Immature natural killer cell (primary cell): ENCODE measurements around the gene CDK12. TPM values are rescaled to one million over a fixed set of nuclear protein-coding genes. Genes with fewer than 3 reads are reported as not detected.
"Not testable (repeated sequence)": the region's sequence is repeated elsewhere in the genome, so short reads cannot be mapped to it uniquely, and the experiment has no call there.

ENCODE experiments used
- DNase-seq, 3 donors: peaks; one replicate each; pipeline ENCODE4 v3.0.0; 2022; ENCODE audit warnings: mixed read lengths in 1 of 3
- H3K27ac Mint-ChIP-seq, 6 donors: one replicate each; pipeline ENCODE4 v1.8.0; 2020; ENCODE audit warnings: mixed read lengths in 6 of 6, mild to moderate bottlenecking in 5 of 6, inconsistent platforms in 4 of 6, moderate library complexity in 3 of 6
- H3K27me3 Mint-ChIP-seq, 3 donors: one replicate each; pipeline ENCODE4 v1.8.0; 2020 to 2021; ENCODE audit warnings: low read depth in 3 of 3, mild to moderate bottlenecking in 3 of 3, mixed read lengths in 3 of 3, moderate library complexity in 3 of 3, inconsistent platforms in 1 of 3
- H3K36me3 Mint-ChIP-seq, 3 donors: one replicate each; pipeline ENCODE4 v1.8.0; 2020; ENCODE audit warnings: mixed read lengths in 3 of 3, inconsistent platforms in 2 of 3, mild to moderate bottlenecking in 2 of 3
- H3K4me1 Mint-ChIP-seq, 2 donors: one replicate each; pipeline ENCODE4 v1.8.0; 2020; ENCODE audit warnings: inconsistent platforms in 2 of 2, mild to moderate bottlenecking in 2 of 2, mixed read lengths in 2 of 2, moderate library complexity in 1 of 2
- H3K4me3 Mint-ChIP-seq, 5 donors: one replicate each; pipeline ENCODE4 v1.8.0; 2020; ENCODE audit warnings: mild to moderate bottlenecking in 5 of 5, mixed read lengths in 5 of 5, inconsistent platforms in 3 of 5, moderate library complexity in 3 of 5
- H3K9me3 Mint-ChIP-seq, 6 donors: one replicate each; pipeline ENCODE4 v1.8.0; 2020; ENCODE audit warnings: mild to moderate bottlenecking in 6 of 6, mixed read lengths in 6 of 6, inconsistent platforms in 4 of 6, moderate library complexity in 3 of 6
- polyA plus RNA-seq, 3 donors: library from polyadenylated mRNA; unstranded; fragments of 300-500 nt; fragmentation: Illumina TruSeq; gene quantifications; one replicate each; pipeline ENCODE4 v1.2.3, GENCODE V29; 2021

The CDK12 gene
- polyA plus RNA-seq, result 1 to 10 TPM in 2 of 3 donors, under 1 TPM in 1; 0.12 to 5.9 (median 1.7) TPM

GRCh38 chr17:39461113-39461925, at the start of gene CDK12:
Gene CDK12 (plus strand): TSS chr17:39461486. CDS start chr17:39462072, 586 bp downstream.
- peak; percentile 94 to 96 (median 96) for DNase-seq
- H3K27ac Mint-ChIP-seq, result peak within 1 kb of the TSS; percentile 95 to 99 (median 96)
- H3K9me3 Mint-ChIP-seq, result no peaks in the 10 kb centered on the region
- peak within 1 kb of the TSS; percentile 93 to 97 (median 94) for H3K4me3 Mint-ChIP-seq
- H3K36me3 Mint-ChIP-seq, result no peaks in the 10 kb centered on the region
- H3K27me3 Mint-ChIP-seq, result peaks cover 6 to 23% (median 13%) of the 10 kb centered on the region in 3 donors
- H3K4me1 Mint-ChIP-seq, result peaks cover 50 to 51% of the 10 kb centered on the region in 2 donors

GRCh38 chr17:39416141-39416540, 45.1 kb upstream of the CDK12 start:
- H3K27ac Mint-ChIP-seq, result no peak overlapping the region
- H3K4me3 Mint-ChIP-seq, result no peak overlapping the region
- H3K36me3 Mint-ChIP-seq, result peaks cover 5 to 25% (median 15%) of the 10 kb centered on the region in 3 donors
- DNase-seq, result no peak
- no peaks in the 10 kb centered on the region for H3K4me1 Mint-ChIP-seq
- no peaks in the 10 kb centered on the region for H3K9me3 Mint-ChIP-seq
- H3K27me3 Mint-ChIP-seq, result no peaks in the 10 kb centered on the region

GRCh38 chr17:39429600-39429999, 31.7 kb upstream of the CDK12 start:
- Mint-ChIP-seq H3K9me3 (no peaks in the 10 kb centered on the region), H3K4me3 (no peak overlapping the region), H3K27me3 (no peaks in the 10 kb centered on the region), H3K4me1 (peaks cover 0 to 6% of the 10 kb centered on the region in 2 donors), H3K27ac (no peak overlapping the region), H3K36me3 (peaks cover 13 to 28% (median 19%) of the 10 kb centered on the region in 3 donors)
- DNase-seq, result no peak

- not testable (repeated sequence) for H3K27ac Mint-ChIP-seq, H3K9me3 Mint-ChIP-seq, H3K4me3 Mint-ChIP-seq, DNase-seq, H3K27me3 Mint-ChIP-seq
- Mint-ChIP-seq H3K36me3 (peaks cover 19 to 41% (median 32%) of the 10 kb centered on the region in 3 donors), H3K4me1 (peaks cover 0 to 15% of the 10 kb centered on the region in 2 donors)
These were observed 21.4 kb upstream of the CDK12 start for GRCh38 chr17:39439868-39440267.

DNA sequence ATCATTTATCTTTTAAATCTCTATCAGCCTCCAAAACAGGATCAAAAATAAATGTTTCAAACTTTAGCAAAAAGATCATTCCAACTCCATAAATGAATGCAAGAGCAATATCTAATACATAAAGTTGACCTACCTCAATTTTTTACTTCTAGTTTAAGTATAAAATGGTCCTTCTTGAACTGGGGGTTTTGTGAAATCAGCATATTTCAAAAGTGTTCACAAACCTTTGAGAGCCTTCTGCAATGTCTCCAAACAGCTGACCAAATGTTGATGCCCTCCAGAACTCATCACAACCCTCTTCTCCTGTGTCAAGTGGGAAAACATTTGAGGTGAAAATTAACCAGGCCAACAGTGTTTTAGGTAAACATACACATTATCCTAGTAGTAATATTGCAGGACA, 18.0 kb upstream of the CDK12 start:
- H3K36me3 Mint-ChIP-seq, result peaks cover 19 to 42% (median 36%) of the 10 kb centered on the region in 3 donors

DNA sequence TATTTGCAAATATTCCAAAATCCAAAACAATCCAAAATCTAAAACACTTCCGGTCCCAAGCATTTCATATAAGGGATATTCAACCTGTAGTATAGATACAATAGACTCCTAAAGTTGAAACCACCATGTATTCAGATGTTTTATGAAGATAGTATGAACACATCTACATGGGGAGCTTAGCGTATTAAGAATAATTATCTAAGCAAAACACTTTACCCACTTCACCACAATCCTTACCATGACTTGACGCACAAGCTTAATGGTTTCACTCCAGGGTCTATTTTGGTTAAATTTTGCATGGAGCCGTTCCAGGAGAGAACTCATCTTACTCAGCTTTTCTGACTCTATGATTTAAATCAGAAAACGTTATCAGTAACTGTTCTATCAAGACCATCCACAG, 13.7 kb upstream of the CDK12 start:
- Mint-ChIP-seq H3K36me3 (peaks cover 8 to 15% (median 15%) of the 10 kb centered on the region in 3 donors), H3K9me3 (no peaks in the 10 kb centered on the region), H3K4me1 (peaks cover 19 to 35% of the 10 kb centered on the region in 2 donors), H3K4me3 (no peak overlapping the region), H3K27me3 (peaks cover 2 to 5% (median 4%) of the 10 kb centered on the region in 3 donors), H3K27ac (no peak overlapping the region)
- no peak for DNase-seq

More for the DNA sequence above, 18.0 kb upstream of the CDK12 start:
- Mint-ChIP-seq H3K27me3 (no peaks in the 10 kb centered on the region), H3K4me1 (peaks cover 1 to 23% of the 10 kb centered on the region in 2 donors), H3K4me3 (no peak overlapping the region), H3K9me3 (no peaks in the 10 kb centered on the region), H3K27ac (no peak overlapping the region)
- no peak for DNase-seq

DNA sequence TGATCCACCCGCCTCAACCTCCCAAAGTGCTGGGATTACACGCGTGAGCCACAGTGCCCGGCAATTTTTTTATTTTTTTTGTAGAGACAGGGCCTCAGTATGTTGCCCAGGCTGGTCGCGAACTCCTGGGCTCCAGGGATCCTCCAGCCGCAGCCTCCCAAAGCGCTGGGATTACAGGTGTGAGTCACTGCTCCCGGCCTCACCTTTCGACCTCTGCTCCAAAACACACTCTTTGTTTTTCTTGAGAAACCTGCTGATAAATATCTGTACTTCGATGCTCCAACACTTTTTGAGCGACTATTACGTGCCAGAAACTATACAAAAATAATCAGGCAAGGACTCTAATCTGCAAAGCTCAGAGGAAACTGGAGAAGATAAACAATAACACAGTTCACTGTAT, 11.2 kb upstream of the CDK12 start:
- peak overlapping the region; percentile 95 to 98 (median 97) for H3K27ac Mint-ChIP-seq
- H3K36me3 Mint-ChIP-seq, result peaks cover 0 to 5% (median 4%) of the 10 kb centered on the region in 3 donors
- H3K4me3 Mint-ChIP-seq, result peak overlapping the region; percentile 93 to 98 (median 97)
- no peaks in the 10 kb centered on the region for H3K9me3 Mint-ChIP-seq
- no peak for DNase-seq
- peaks cover 4 to 5% (median 5%) of the 10 kb centered on the region in 3 donors for H3K27me3 Mint-ChIP-seq
- peaks cover 19 to 27% of the 10 kb centered on the region in 2 donors for H3K4me1 Mint-ChIP-seq

DNA sequence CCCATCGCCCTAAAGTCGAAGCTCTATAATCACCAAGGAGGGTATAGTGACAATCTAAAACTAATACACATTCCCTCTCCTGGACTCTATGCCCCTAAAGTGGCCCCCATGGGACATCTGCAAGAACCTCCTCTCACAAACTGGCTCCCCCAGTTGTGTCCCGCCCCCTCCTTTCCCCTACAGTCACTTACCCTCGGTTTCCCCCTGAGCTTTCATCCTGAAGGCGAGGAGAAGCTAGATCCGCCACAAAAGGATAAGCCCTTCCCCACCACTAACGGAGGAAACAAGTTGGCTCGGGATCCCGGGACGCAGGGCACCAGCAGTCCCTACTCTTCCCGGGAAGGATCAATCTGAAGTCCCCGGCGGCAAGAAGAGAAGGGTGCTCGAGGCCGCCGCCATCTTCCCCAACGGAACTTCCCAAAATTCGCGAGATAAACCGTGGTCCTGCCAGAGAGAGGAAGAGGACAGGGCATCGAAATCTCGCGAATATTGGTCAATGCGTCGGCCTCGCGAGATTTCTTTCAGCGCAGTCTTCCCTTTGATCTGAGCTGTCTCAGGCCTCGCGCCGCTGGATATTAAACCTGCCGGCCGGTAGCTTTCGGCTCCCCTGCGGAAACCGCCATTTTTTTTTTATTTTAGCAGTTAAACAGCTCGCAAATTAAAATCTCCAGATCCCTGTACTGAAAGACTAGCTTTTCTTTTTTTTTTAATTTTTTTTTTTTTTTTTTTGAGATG, 10.3 kb upstream of the CDK12 start, which contains the start of gene MED1:
Gene MED1, minus strand, starts transcription at position 417 of the 735 bp plus-strand sequence. Its CDS starts 201 bp downstream, at position 216.
- Mint-ChIP-seq H3K4me3 (peak within 1 kb of the TSS; percentile 93 to 98 (median 97)), H3K27me3 (peaks cover 4 to 5% (median 5%) of the 10 kb centered on the region in 3 donors), H3K9me3 (no peaks in the 10 kb centered on the region), H3K4me1 (peaks cover 19 to 27% of the 10 kb centered on the region in 2 donors), H3K27ac (peak within 1 kb of the TSS; percentile 95 to 98 (median 97)), H3K36me3 (peaks cover 0 to 5% (median 4%) of the 10 kb centered on the region in 3 donors)
- DNase-seq, result peak; percentile 93 to 95 (median 94)

DNA sequence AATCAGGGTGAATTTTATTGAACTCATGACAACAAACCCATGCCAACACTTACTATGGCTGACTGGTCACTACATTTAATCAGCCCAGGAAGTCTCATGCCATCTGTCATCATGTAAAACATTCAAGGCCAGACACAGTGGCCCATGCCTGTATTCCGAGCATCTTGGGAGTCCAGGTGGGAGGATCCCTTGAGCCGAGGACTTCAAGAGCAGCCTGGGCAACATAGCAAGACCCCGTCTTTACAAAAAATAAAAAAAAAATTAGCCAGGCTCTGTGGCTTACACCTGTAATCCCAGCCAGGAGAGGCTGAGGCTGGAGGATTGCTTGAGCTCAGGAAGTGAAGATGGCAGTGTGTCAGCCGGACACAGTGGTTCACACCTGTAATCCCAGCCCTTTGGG, 5.4 kb upstream of the CDK12 start:
- H3K9me3 Mint-ChIP-seq, result no peaks in the 10 kb centered on the region
- H3K4me1 Mint-ChIP-seq, result peaks cover 12 to 15% of the 10 kb centered on the region in 2 donors
- no peak overlapping the region for H3K4me3 Mint-ChIP-seq
- H3K27ac Mint-ChIP-seq, result no peak overlapping the region
- peaks cover 5 to 18% (median 13%) of the 10 kb centered on the region in 3 donors for H3K27me3 Mint-ChIP-seq
- no peak for DNase-seq
- H3K36me3 Mint-ChIP-seq, result no peaks in the 10 kb centered on the region

DNA sequence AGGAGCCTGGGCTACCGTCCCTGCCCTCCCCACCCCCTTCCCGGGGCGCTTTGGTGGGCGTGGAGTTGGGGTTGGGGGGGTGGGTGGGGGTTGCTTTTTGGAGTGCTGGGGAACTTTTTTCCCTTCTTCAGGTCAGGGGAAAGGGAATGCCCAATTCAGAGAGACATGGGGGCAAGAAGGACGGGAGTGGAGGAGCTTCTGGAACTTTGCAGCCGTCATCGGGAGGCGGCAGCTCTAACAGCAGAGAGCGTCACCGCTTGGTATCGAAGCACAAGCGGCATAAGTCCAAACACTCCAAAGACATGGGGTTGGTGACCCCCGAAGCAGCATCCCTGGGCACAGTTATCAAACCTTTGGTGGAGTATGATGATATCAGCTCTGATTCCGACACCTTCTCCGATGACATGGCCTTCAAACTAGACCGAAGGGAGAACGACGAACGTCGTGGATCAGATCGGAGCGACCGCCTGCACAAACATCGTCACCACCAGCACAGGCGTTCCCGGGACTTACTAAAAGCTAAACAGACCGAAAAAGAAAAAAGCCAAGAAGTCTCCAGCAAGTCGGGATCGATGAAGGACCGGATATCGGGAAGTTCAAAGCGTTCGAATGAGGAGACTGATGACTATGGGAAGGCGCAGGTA, 762 bp downstream of the CDK12 start:
- Mint-ChIP-seq H3K27me3 (peaks cover 6 to 23% (median 13%) of the 10 kb centered on the region in 3 donors), H3K9me3 (no peaks in the 10 kb centered on the region), H3K27ac (peak overlapping the region; percentile 95 to 99 (median 96)), H3K4me1 (peaks cover 53 to 57% of the 10 kb centered on the region in 2 donors), H3K36me3 (no peaks in the 10 kb centered on the region), H3K4me3 (peak overlapping the region; percentile 93 to 97 (median 94))
- no peak for DNase-seq

DNA sequence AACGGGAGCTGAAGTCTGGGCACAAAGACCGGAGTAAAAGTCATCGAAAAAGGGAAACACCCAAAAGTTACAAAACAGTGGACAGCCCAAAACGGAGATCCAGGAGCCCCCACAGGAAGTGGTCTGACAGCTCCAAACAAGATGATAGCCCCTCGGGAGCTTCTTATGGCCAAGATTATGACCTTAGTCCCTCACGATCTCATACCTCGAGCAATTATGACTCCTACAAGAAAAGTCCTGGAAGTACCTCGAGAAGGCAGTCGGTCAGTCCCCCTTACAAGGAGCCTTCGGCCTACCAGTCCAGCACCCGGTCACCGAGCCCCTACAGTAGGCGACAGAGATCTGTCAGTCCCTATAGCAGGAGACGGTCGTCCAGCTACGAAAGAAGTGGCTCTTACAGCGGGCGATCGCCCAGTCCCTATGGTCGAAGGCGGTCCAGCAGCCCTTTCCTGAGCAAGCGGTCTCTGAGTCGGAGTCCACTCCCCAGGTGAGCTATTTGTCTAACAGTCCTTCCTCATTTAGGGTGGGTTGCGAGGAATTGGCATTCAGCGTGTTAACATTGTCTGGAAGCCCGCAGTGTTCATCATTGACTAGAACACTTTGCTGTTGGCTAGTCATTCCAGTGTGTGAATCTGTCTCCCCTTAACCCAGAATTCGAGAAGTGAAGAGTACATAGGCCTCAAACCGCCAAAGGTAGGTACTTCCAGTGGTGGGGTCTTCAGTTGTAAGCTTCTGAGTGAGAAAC, 1.5 kb downstream of the CDK12 start:
- Mint-ChIP-seq H3K27ac (peak overlapping the region; percentile 91 to 96 (median 96)), H3K4me3 (peak overlapping the region; percentile 93 to 97 (median 94)), H3K27me3 (peaks cover 6 to 23% (median 13%) of the 10 kb centered on the region in 3 donors), H3K4me1 (peaks cover 59 to 65% of the 10 kb centered on the region in 2 donors), H3K9me3 (no peaks in the 10 kb centered on the region), H3K36me3 (no peaks in the 10 kb centered on the region)
- peak in 1 of 3 donors; percentile 3 for DNase-seq

GRCh38 chr17:39464639-39465181, 3.4 kb downstream of the CDK12 start:
- Mint-ChIP-seq H3K4me3 (peak overlapping the region; percentile 93 to 97 (median 94)), H3K27ac (peak overlapping the region in 3 of 6 donors; percentile 7 to 35 (median 29)), H3K4me1 (peaks cover 59 to 72% of the 10 kb centered on the region in 2 donors), H3K27me3 (peaks cover 6 to 21% (median 13%) of the 10 kb centered on the region in 3 donors)
- H3K36me3 Mint-ChIP-seq, DNase-seq, H3K9me3 Mint-ChIP-seq: not testable (repeated sequence)
